ENCODE measurements around the gene ZNF511. TPM values are rescaled to one million over a fixed set of nuclear protein-coding genes. Genes with fewer than 3 reads are reported as not detected.
A peak's percentile ranks its signal among the peaks of the same experiment; 100 is the strongest.

The ZNF511 gene
- total and polyA plus RNA-seq, 7 donors = 43.2 to 64.2 (median 48.9) TPM

DNA sequence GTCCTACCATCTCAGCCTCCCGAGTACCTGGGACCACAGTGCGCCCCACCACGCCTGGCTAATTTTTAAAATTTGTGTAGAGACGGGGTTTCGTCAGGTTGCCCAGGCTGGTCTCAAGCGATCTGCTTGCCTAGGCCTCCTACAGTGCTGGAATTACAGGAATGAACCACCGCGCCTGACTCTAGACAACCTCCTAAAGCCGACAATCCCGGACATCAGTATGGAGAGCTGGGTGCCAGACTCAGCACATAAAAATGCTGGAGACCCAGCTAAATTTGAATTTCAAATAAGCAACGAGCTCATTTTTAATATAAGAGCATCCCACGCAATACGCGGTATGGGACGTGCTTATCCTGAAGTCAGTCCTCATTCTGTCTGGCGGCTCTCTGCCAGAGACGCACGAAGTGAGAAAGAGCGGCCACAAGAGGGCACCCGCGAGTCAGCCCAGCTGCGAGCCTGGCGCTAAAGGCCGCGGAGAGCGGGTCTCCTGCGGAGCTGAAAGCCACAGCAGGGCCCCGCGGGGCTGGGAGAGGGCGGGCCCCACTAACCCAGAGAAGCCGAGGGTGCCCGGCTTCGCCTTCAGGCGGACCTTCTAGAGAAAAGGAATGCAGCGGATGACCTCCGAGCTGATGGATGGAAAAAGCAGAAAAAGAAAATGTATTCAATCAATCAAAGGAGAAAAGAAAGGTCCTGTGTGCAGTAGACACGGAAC lies 20.9 kb downstream of the ZNF511 start:
- no peaks in the 10 kb centered on the region for H3K9me3 ChIP-seq
- ATAC-seq (peak; percentile 84 to 97 (median 88)), DNase-seq (peak; percentile 83 to 91)
- TF ChIP-seq, protein P1, sequence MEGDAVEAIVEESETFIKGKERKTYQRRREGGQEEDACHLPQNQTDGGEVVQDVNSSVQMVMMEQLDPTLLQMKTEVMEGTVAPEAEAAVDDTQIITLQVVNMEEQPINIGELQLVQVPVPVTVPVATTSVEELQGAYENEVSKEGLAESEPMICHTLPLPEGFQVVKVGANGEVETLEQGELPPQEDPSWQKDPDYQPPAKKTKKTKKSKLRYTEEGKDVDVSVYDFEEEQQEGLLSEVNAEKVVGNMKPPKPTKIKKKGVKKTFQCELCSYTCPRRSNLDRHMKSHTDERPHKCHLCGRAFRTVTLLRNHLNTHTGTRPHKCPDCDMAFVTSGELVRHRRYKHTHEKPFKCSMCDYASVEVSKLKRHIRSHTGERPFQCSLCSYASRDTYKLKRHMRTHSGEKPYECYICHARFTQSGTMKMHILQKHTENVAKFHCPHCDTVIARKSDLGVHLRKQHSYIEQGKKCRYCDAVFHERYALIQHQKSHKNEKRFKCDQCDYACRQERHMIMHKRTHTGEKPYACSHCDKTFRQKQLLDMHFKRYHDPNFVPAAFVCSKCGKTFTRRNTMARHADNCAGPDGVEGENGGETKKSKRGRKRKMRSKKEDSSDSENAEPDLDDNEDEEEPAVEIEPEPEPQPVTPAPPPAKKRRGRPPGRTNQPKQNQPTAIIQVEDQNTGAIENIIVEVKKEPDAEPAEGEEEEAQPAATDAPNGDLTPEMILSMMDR (IDR thresholded peaks at IDR 0.05) = peak; percentile 98
- H3K4me3 ChIP-seq = peak overlapping the region; percentile 43
- H3K36me3 ChIP-seq (ENCODE audit: insufficient read depth in 1 of 2, low read depth in 1 of 2) = no peaks in the 10 kb centered on the region
- H3K27me3 ChIP-seq (ENCODE audit: insufficient read depth in 3 of 3, low read length in 2 of 3) = peaks cover 0 to 74% (median 33%) of the 10 kb centered on the region in 3 donors
- intact Hi-C loops (cut with DNase I) = loop anchor here (2.0 to 10.0 kb wide), 3 partner anchors 65 to 278 kb away; partner anchors contain the start of gene MTG1 (in 1 of the 2)
- WGBS, 3 donors = 8 to 9% (median 8%) methylated on average over 37 of the region's 37 CpGs
- no peak overlapping the region for H3K27ac ChIP-seq
- no peaks in the 10 kb centered on the region for H3K4me1 ChIP-seq

DNA sequence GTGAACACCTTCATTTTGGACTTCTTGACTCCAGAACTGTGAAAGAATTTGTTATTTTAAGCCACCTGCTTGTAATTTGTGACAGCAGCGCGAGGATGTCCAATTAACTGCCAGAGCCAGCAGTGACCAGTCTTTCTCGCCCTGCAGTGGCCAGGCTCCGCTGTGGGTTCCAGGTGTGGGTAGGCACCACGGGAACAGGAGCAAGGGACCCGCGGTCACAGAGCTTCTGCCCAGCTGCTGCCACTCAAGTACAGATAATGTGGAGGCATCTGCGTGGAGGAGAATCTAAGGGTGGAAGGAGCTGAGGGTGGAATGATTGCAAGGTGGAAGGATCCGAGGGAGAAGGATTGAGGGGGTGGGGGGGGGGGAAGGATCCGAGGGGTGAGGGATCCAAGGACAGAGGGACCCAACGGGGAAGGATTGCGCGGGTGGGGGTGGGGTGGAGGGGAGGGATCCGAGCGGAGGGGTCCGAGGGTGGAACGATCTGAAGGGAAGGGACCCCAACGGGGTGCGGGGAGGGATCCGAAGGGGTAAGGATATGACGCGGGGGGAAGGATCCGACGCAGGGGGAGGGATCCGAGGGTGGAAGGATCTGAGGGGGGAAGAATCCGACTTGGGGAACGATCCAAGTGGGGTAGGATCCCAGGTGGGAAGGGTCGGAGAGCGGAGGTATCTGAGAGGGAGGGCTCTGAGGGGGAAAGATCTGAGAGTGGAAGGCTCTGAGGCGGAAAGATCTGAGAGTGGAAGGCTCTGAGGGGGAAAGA lies 24.4 kb downstream of the ZNF511 start:
- H3K27me3 ChIP-seq (ENCODE audit: insufficient read depth in 3 of 3, low read length in 2 of 3) = peaks cover 0 to 70% (median 40%) of the 10 kb centered on the region in 3 donors
- no peaks in the 10 kb centered on the region for H3K36me3 ChIP-seq (ENCODE audit: insufficient read depth in 1 of 2, low read depth in 1 of 2)

DNA sequence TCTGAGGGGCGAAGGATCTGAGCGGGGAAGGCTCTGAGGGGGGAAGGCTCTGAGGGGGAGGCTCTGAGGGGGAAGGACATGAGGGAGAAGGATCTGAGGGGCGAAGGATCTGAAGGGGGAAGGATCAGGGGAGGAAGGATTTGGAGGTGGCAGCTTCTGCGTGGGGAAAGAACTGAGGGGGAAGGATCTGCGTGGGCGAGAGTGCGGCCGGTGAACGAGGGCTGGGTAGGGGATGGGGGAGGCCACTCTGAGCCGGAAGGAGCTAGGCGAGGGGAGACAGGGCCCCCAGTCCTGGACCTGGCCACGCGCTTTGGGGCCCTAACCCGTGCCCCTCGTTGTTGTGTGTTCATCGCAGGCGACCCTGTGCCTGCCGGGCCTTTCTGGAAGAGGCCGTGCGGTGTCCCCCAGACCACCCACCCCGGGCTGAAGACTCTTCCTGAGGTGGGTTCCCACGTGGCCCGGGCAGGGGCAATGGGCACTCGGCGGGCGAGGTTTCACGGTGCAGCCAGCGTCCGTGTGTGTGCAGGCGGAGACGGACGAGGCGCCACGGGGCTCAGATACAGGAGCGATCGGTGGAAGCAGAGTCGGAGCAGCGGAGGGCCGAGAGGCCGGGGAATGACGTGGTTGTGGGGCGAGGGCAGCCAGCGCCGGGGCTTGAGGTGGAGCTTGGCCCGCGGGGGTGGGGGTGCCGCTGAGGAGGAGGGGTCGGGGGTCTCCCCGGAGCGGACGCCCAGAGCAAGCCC lies 26.0 kb downstream of the ZNF511 start:
- ATAC-seq = peak in 3 of 4 donors; percentile 24 to 37 (median 35)
- DNase-seq = peak; percentile 16 to 44
- Histone ChIP-seq H3K27me3 (ENCODE audit: insufficient read depth in 3 of 3, low read length in 2 of 3) (peaks cover 0 to 56% (median 43%) of the 10 kb centered on the region in 3 donors), H3K4me3 (peak overlapping the region; percentile 56), H3K9me3 (no peaks in the 10 kb centered on the region), H3K4me1 (peaks cover 12% of the 10 kb centered on the region), H3K36me3 (ENCODE audit: insufficient read depth in 1 of 2, low read depth in 1 of 2) (no peaks in the 10 kb centered on the region), H3K27ac (no peak overlapping the region)
- TF ChIP-seq, protein P1 (IDR thresholded peaks at IDR 0.05) = no peak
- WGBS, 3 donors = 14 to 19% (median 14%) methylated on average over 44 to 51 of the region's 51 CpGs
- intact Hi-C loops (cut with DNase I) = no loop called here

More for the DNA sequence above, 24.4 kb downstream of the ZNF511 start:
- intact Hi-C loops (cut with DNase I) = no loop called here
- Histone ChIP-seq H3K27ac (no peak overlapping the region), H3K4me1 (peaks cover 12% of the 10 kb centered on the region), H3K9me3 (no peaks in the 10 kb centered on the region), H3K4me3 (no peak overlapping the region)
- TF ChIP-seq, protein P1 (IDR thresholded peaks at IDR 0.05) = no peak
- ATAC-seq (no peak), DNase-seq (peak in 1 of 2 donors; percentile 27)
- 69 to 80% (median 79%) methylated on average over 30 of the region's 30 CpGs for WGBS, 3 donors

DNA sequence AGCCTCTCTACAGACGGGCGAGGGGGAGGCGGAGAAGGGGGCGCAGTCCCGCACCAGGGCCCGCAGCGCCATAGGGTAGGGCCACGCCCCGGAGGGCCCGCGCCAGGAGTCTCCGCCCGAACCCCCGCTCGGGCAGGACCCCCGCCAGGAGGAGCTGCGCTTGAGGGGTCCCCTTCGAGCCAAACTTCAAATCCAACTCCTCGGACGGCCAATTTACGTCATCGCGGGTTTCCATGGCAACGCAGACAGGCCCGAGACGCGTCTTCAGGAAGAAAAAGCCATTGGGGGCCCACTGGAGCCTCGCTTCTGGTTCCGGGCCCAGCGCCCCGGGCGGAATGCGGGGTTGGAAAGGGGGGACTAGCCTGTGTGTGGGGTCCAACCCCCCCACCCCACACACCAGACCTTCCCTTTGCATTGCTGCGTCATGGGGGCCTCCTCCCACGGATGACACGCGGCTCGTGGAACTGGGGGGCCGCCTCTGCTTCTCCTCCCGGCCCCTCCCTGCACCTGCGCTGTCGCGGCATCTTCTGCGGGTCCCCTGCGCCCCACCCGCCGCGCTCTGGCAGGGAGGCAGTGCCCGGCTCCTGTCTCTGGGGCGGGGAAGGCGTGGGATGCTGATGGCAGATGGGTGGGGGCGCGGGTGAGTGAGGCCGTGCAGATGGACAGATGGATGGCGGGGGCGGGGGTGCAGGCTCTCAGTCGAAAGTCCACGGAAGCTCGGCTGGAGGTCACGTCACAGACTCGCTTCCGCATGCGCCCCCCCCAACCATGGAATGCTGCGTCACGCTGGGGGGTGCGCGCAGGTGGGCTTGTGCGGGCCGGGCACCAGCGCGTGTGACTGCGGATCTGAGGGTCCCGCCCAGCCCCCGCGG lies 26.8 kb downstream of the ZNF511 start:
- peak overlapping the region; percentile 56 for H3K4me3 ChIP-seq
- H3K9me3 ChIP-seq = no peaks in the 10 kb centered on the region
- peaks cover 12% of the 10 kb centered on the region for H3K4me1 ChIP-seq
- no peaks in the 10 kb centered on the region for H3K36me3 ChIP-seq (ENCODE audit: insufficient read depth in 1 of 2, low read depth in 1 of 2)
- intact Hi-C loops (cut with DNase I) = no loop called here
- WGBS, 3 donors = 1 to 3% (median 1%) methylated on average over 44 to 75 of the region's 75 CpGs
- DNase-seq (peak; percentile 57 to 77), ATAC-seq (peak in 2 of 4 donors; percentile 20 to 52)
- peaks cover 0 to 64% (median 47%) of the 10 kb centered on the region in 3 donors for H3K27me3 ChIP-seq (ENCODE audit: insufficient read depth in 3 of 3, low read length in 2 of 3)
- TF ChIP-seq, protein P1 (IDR thresholded peaks at IDR 0.05) = no peak
- H3K27ac ChIP-seq = no peak overlapping the region
